WERI-Rb-1 (cell line): Measurements from ENCODE around the gene CFAP70.
"Not testable (repeated sequence)": the region's sequence is repeated elsewhere in the genome, so short reads cannot be mapped to it uniquely, and the experiment has no call there.

Experiments
- DNase-seq: peaks from one replicate; pipeline ENCODE4 v3.0.0-alpha.2; 2020
- H3K27ac ChIP-seq: fragments of 250-450 bp; sonication (Bioruptor Pico); 2 replicates; pipeline ENCODE4 v1.5.1; 2020; ENCODE audit warnings: mild to moderate bottlenecking, moderate library complexity
- H3K27me3 ChIP-seq: fragments of 250-450 bp; sonication (Bioruptor Pico); 2 replicates; pipeline ENCODE4 v1.5.1; 2021; ENCODE audit warnings: mild to moderate bottlenecking, low read depth, moderate library complexity; ENCODE audit not compliant: insufficient read depth, severe bottlenecking
- H3K36me3 ChIP-seq: fragments of 250-450 bp; sonication (Bioruptor Pico); 2 replicates; pipeline ENCODE4 v1.5.1; 2020; ENCODE audit warnings: mild to moderate bottlenecking, moderate library complexity
- H3K4me3 ChIP-seq: 2 replicates; pipeline ENCODE4 v1.5.1; 2011; ENCODE audit warnings: low read depth, mild to moderate bottlenecking, control low read depth, low read length
- H3K9me3 ChIP-seq: fragments of 250-450 bp; sonication (Bioruptor Pico); 2 replicates; pipeline ENCODE4 v1.5.1; 2021; ENCODE audit warnings: mild to moderate bottlenecking, moderate library complexity; ENCODE audit not compliant: severe bottlenecking
- TF ChIP-seq, protein P1 (sequence below): IDR thresholded peaks from 2 replicates; pipeline ENCODE4 v1.5.1; 2011; ENCODE audit warnings: low read depth, mild to moderate bottlenecking, control low read depth, inconsistent platforms, low read length

CFAP70 gene

GRCh38 chr10:73261362-73261995 lies 97.2 kb downstream of the CFAP70 start:
- H3K36me3 ChIP-seq, result no peaks in the 10 kb centered on the region
- TF ChIP-seq, protein P1, sequence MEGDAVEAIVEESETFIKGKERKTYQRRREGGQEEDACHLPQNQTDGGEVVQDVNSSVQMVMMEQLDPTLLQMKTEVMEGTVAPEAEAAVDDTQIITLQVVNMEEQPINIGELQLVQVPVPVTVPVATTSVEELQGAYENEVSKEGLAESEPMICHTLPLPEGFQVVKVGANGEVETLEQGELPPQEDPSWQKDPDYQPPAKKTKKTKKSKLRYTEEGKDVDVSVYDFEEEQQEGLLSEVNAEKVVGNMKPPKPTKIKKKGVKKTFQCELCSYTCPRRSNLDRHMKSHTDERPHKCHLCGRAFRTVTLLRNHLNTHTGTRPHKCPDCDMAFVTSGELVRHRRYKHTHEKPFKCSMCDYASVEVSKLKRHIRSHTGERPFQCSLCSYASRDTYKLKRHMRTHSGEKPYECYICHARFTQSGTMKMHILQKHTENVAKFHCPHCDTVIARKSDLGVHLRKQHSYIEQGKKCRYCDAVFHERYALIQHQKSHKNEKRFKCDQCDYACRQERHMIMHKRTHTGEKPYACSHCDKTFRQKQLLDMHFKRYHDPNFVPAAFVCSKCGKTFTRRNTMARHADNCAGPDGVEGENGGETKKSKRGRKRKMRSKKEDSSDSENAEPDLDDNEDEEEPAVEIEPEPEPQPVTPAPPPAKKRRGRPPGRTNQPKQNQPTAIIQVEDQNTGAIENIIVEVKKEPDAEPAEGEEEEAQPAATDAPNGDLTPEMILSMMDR, result no peak
- no peaks in the 10 kb centered on the region for H3K27me3 ChIP-seq
- H3K27ac ChIP-seq, result no peak overlapping the region
- no peak for DNase-seq
- no peak overlapping the region for H3K4me3 ChIP-seq
- peaks cover 3% of the 10 kb centered on the region for H3K9me3 ChIP-seq

GRCh38 chr10:73258612-73259011 lies 100.1 kb downstream of the CFAP70 start:
- H3K4me3 ChIP-seq, H3K36me3 ChIP-seq, H3K27me3 ChIP-seq, H3K9me3 ChIP-seq, H3K27ac ChIP-seq: not testable (repeated sequence)
- DNase-seq, result peak; percentile 12

DNA sequence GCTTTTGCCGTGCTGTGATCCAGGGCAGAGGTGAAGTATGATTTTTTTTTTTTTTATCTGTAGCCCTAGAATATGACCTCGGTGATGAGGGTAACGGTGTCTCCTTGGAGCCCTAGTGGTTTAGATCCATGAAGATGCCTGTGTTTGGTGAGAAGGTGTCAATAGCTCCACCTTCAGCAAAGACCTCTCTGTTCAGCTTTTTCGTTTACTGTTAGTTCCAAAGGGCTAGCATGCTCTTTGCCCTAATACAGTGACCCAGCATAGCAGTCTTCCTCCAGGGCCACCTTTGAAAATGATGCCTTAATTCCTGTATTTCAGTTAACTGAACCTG lies 105.5 kb downstream of the CFAP70 start:
- H3K9me3 ChIP-seq, result no peaks in the 10 kb centered on the region
- TF ChIP-seq, protein P1, result peak; percentile 4; the same call in 1 of the 2 replicates
- no peaks in the 10 kb centered on the region for H3K27me3 ChIP-seq
- peak overlapping the region; percentile 91 for H3K27ac ChIP-seq
- DNase-seq, result no peak
- peaks cover 34% of the 10 kb centered on the region for H3K36me3 ChIP-seq
- peak overlapping the region; percentile 97 for H3K4me3 ChIP-seq

DNA sequence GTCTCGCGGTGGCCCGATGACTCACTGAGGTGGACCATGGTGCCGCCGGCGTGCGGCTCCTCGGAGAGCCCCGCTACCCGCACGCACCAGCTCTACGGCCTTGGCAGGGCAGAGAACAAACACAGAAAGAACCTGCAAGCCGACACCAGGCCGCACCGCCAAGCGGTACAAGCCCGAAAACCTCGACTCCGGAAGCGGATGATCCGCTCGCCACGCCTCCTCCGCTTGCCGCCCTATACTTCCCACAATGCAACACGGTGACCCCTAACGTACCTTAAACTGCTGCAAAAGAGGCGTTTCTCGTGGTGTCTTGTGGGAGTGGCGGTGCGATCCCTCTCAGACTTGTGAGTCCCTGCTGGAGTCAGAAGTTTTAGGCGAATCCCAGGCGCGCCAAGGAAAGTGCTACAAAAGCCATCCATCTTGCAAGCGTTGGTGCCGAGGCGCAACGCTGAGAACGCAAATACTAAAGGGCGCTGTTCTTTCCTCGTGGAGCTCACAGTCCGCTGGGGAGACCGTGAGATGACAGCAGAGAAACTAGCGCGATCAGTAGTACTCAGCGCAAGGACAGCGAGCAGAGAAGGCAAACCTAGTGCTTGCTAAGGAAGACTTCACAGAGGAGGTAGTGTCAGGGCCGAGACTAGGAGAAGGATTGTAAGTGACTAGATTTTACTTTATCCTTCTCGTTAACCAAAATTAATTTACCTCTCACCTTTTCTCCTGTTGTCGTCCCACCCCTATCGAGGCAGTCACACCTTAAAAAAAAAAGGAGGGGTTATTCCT lies 106.0 kb downstream of the CFAP70 start, which contains the start of gene MRPS16:
Gene MRPS16 (minus strand): TSS at position 200 of the 780 bp plus-strand sequence. CDS start 162 bp downstream, at position 38.
- DNase-seq, result peak; percentile 97
- Histone ChIP-seq H3K27me3 (no peaks in the 10 kb centered on the region), H3K36me3 (peaks cover 35% of the 10 kb centered on the region), H3K4me3 (peak within 1 kb of the TSS; percentile 97), H3K27ac (peak within 1 kb of the TSS; percentile 91), H3K9me3 (no peaks in the 10 kb centered on the region)
- TF ChIP-seq, protein P1, result no peak

- no peaks in the 10 kb centered on the region for H3K27me3 ChIP-seq
- TF ChIP-seq, protein P1, result no peak
- peaks cover 37% of the 10 kb centered on the region for H3K36me3 ChIP-seq
- peak; percentile 28 for DNase-seq
- H3K4me3 ChIP-seq, result peak overlapping the region; percentile 97
- H3K27ac ChIP-seq, result peak overlapping the region; percentile 91
- no peaks in the 10 kb centered on the region for H3K9me3 ChIP-seq
These were observed 106.8 kb downstream of the CFAP70 start for GRCh38 chr10:73251683-73252444.

DNA sequence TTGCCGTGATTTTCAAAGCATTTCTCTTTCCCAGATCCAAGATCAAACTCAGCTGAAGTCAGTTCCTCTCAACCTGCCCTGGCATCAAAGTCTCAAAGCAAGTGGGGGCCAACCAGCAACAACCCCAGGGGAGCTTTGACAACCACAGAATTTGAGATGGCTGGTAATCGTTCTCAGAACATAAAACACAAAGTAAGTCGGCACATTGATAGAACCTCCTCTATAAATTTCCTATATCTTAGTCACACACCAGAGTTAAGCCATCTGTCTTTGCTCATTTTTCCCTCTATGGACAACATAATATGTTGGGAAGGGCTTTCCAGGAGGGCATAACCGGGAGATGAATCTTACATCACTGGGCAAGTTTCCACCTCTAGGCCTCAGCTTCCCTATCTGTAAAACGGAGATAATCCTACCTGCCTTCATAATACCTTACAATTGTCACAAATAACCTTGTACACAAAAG lies 110.4 kb downstream of the CFAP70 start:
- DNase-seq, result no peak
- Histone ChIP-seq H3K36me3 (peaks cover 72% of the 10 kb centered on the region), H3K27ac (no peak overlapping the region; the same call in 1 of the 2 replicates), H3K4me3 (no peak overlapping the region), H3K27me3 (no peaks in the 10 kb centered on the region), H3K9me3 (no peaks in the 10 kb centered on the region)
- TF ChIP-seq, protein P1, result no peak
